ENCODE results near the gene C10orf90.

Gene C10orf90

GRCh38 chr10:126670056-126670894 is at the start of gene C10orf90:
Gene C10orf90 (minus strand): TSS chr10:126670693. CDS start chr10:126670480, 213 bp downstream.
- no peak for DNase-seq

GRCh38 chr10:126716366-126716765 is 45.9 kb upstream of the C10orf90 start:
- DNase-seq: no peak

- DNase-seq: no peak
Measured at GRCh38 chr10:126713594-126713993, 43.1 kb upstream of the C10orf90 start.

GRCh38 chr10:126712681-126713080 is 42.2 kb upstream of the C10orf90 start:
- no peak for DNase-seq

- DNase-seq: no peak
Measured at GRCh38 chr10:126705951-126706565, 35.6 kb upstream of the C10orf90 start.

- no peak for DNase-seq
Measured at GRCh38 chr10:126705131-126705530, 34.6 kb upstream of the C10orf90 start.

GRCh38 chr10:126704649-126705048 is 34.2 kb upstream of the C10orf90 start:
- DNase-seq: no peak

- DNase-seq: no peak
Measured at GRCh38 chr10:126702181-126702580, 31.7 kb upstream of the C10orf90 start.

GRCh38 chr10:126701526-126701925 is 31.0 kb upstream of the C10orf90 start:
- no peak for DNase-seq

GRCh38 chr10:126696684-126697083 is 26.2 kb upstream of the C10orf90 start:
- no peak for DNase-seq

GRCh38 chr10:126691456-126691855 is 21.0 kb upstream of the C10orf90 start:
- DNase-seq: no peak

- no peak for DNase-seq
Measured at GRCh38 chr10:126690534-126690933, 20.0 kb upstream of the C10orf90 start.

GRCh38 chr10:126689461-126689994 is 19.0 kb upstream of the C10orf90 start:
- DNase-seq: no peak

GRCh38 chr10:126687121-126687606 is 16.7 kb upstream of the C10orf90 start:
- DNase-seq: no peak

GRCh38 chr10:126686719-126687118 is 16.2 kb upstream of the C10orf90 start:
- DNase-seq: no peak

- no peak for DNase-seq
Measured at GRCh38 chr10:126686268-126686667, 15.8 kb upstream of the C10orf90 start.

- no peak for DNase-seq
Measured at GRCh38 chr10:126685756-126686155, 15.3 kb upstream of the C10orf90 start.

- DNase-seq: no peak
Measured at GRCh38 chr10:126684171-126684745, 13.8 kb upstream of the C10orf90 start.

GRCh38 chr10:126683466-126683865 is 13.0 kb upstream of the C10orf90 start:
- no peak for DNase-seq

GRCh38 chr10:126675656-126676438 is 5.4 kb upstream of the C10orf90 start:
- no peak for DNase-seq

- no peak for DNase-seq
Measured at GRCh38 chr10:126674741-126675515, 4.4 kb upstream of the C10orf90 start.

GRCh38 chr10:126673565-126673964 is 3.1 kb upstream of the C10orf90 start:
- no peak for DNase-seq
